ENCODE measurements around the gene N4BP2L2.

N4BP2L2 gene

GRCh38 chr13:32471187-32471922 is 67.2 kb downstream of the N4BP2L2 start:
- H3K4me3 ChIP-seq (ENCODE audit: low read length) = no peak overlapping the region
- DNase-seq (ENCODE audit: low read depth) = no peak

GRCh38 chr13:32468502-32469142 is 70.0 kb downstream of the N4BP2L2 start:
- no peak overlapping the region for H3K4me3 ChIP-seq (ENCODE audit: low read length)
- DNase-seq (ENCODE audit: low read depth) = no peak
- no peak for TF ChIP-seq CTCF (conservative IDR thresholded peaks at IDR 0.05; ENCODE audit: low read depth, low read length)

More at GRCh38 chr13:32471187-32471922, 67.2 kb downstream of the N4BP2L2 start:
- no peak for TF ChIP-seq CTCF (conservative IDR thresholded peaks at IDR 0.05; ENCODE audit: low read depth, low read length)

- H3K4me3 ChIP-seq (ENCODE audit: low read length) = no peak overlapping the region
- no peak for TF ChIP-seq CTCF (conservative IDR thresholded peaks at IDR 0.05; ENCODE audit: low read depth, low read length)
- no peak for DNase-seq (ENCODE audit: low read depth)
Measured at GRCh38 chr13:32456591-32456990, 82.0 kb downstream of the N4BP2L2 start.

GRCh38 chr13:32455594-32455903 is 83.0 kb downstream of the N4BP2L2 start:
- no peak for DNase-seq (ENCODE audit: low read depth)
- no peak for TF ChIP-seq CTCF (conservative IDR thresholded peaks at IDR 0.05; ENCODE audit: low read depth, low read length)
- no peak overlapping the region for H3K4me3 ChIP-seq (ENCODE audit: low read length)

GRCh38 chr13:32454886-32455593 is 83.6 kb downstream of the N4BP2L2 start:
- no peak for DNase-seq (ENCODE audit: low read depth)
- TF ChIP-seq CTCF (conservative IDR thresholded peaks at IDR 0.05; ENCODE audit: low read depth, low read length) = no peak
- no peak overlapping the region for H3K4me3 ChIP-seq (ENCODE audit: low read length)

DNA sequence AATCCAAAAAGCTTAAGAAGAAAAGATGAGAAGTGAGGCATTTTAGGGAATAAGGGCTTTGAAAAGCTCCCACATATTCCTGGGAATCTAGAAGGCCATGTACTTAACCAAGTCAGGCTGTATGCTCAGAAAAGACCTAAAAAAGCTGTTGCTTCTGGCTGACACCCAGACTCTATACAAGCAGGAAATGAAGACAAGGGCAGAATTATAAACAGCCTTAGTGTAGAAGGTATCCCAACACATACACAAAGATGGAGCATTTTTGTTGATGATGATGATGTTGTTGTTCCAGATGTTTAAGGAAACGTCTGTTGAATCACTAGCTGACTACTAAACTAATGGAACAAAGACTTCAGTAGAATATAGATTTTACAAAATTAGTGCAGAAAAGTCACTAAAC is 84.6 kb downstream of the N4BP2L2 start:
- no peak overlapping the region for H3K4me3 ChIP-seq (ENCODE audit: low read length)
- no peak for DNase-seq (ENCODE audit: low read depth)
- TF ChIP-seq CTCF (conservative IDR thresholded peaks at IDR 0.05; ENCODE audit: low read depth, low read length) = no peak
